CD4-positive, alpha-beta T cell treated with Interleukin-12 subunit alpha and Interleukin-12 subunit beta, for 1 hour (primary cell): ENCODE measurements around the gene BDP1.
"Not testable (repeated sequence)": the region's sequence is repeated elsewhere in the genome, so short reads cannot be mapped to it uniquely, and the experiment has no call there.

Experiments
- DNase-seq: peaks from one replicate; pipeline ENCODE4 v3.0.0-alpha.2; 2020

Gene BDP1

DNA sequence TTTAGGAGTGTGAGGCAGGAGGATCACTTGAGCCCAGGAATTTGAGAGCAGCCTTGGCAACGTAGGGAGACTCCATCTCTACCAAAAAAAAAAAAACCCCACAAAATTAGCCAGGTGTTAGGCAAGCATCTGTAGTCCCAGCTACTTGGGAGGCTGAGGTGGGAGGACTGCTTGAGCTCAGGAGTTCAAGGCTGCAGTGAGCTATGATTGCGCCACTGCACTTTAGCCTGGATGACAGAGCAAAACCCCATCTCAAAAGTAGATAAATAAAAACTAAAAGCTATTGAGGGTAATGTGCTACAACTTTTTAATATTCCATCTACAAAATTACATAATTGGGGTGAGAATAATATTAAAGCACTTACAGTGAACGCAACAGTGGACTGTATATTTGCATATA lies 5.9 kb downstream of the BDP1 start:
- no peak for DNase-seq

DNA sequence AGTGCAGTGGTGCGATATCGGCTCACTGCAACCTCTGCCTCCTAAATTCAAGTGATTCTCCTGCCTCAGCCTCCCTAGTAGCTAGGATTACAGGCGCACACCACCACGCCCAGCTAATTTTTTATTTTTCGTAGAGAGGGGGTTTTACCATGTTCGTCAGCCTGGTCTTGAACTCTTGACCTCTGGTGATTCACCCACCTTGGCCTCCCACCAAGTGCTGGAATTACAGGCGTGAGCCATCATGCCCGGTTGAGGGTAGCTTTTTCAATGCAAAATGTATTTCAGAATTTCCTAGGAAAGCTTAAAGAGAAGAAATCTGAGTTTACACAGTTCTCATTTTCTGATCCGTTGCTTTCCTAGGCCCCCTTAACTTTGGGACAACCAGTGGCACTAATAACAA lies 15.7 kb downstream of the BDP1 start:
- no peak for DNase-seq

DNA sequence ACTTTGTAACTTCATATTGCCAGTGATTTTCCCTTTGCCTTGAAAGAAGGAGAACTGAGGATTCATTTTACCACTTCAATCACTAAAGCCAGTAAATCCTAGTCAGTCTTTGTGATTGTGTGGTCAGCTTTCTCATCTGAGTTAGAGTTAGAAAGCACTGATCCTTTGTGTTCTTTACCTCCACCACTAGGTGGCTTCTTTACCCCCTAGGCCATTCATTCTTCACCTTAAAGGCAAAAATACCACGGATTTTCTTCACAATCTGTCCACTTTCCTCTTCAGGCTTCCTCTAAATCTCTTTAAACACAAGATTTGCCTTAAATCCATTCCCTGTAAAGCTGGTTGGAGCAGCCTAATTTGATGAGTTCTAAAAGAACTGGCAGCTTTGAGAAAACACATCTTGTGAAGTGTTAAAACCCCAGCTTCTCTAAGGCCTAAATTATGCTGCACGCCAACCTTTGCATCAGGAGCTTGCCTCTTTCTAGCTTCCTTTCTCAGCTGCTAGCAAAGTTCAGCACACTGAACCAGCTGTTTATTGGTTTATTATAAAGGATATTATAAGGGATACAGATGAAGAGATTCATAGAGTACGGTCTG lies 20.4 kb downstream of the BDP1 start:
- DNase-seq: peak; percentile 18

DNA sequence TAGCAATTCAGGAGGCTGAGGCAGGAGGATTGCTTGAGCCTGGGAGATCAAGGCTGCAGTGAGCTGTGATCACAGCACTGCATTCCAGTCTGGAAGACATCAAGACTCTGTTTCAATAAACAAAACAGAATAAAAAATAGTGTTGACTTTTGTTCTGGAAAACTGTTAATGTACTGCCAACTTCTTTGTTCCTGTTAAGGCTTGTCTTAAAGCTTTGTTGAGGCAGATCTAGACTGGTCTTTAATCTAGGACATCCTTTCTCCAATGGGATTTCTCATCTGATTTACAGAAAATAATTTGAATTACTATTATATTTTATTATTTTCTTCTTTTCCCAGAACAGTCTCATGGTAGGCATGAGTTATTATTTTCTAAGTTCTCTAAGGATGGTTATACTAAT lies 26.0 kb downstream of the BDP1 start:
- no peak for DNase-seq

DNA sequence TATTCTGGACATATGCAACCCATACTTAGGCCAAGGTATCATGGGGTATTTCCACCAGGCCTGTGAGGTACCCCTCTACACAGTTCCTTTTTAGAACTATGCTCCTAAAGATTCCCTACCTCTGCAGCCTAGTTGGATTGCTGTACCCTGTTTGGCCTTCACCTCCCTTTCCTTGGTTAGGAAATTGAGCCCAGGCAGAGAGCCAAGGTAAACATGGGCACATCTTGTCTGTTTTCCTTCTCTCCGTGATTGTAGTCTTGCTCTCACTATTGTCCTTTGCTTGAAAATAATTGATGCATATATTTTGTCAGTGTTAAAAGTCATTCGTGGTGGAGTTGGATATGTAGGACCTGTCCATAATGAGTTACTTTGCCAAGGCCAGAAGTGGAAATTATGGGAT lies 26.7 kb downstream of the BDP1 start:
- no peak for DNase-seq

DNA sequence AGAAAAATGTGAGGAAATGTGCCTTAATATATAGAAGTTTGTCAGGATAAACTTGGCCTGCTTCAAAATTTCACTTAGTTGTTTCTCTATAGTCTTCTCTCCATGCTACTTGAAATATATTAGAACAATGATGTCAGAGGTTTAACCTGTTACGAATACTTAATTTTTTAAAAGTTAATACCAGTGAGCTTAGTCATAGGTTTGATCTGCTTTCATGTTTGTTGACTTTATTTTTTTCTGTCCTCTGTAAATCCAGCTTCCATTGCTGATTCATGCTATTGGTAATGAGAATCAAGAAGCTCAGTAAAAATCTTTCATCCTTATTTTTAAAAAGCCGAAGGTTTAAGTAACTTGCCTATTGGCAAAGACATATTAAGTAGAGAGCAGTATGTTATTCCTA lies 27.9 kb downstream of the BDP1 start:
- DNase-seq: no peak

DNA sequence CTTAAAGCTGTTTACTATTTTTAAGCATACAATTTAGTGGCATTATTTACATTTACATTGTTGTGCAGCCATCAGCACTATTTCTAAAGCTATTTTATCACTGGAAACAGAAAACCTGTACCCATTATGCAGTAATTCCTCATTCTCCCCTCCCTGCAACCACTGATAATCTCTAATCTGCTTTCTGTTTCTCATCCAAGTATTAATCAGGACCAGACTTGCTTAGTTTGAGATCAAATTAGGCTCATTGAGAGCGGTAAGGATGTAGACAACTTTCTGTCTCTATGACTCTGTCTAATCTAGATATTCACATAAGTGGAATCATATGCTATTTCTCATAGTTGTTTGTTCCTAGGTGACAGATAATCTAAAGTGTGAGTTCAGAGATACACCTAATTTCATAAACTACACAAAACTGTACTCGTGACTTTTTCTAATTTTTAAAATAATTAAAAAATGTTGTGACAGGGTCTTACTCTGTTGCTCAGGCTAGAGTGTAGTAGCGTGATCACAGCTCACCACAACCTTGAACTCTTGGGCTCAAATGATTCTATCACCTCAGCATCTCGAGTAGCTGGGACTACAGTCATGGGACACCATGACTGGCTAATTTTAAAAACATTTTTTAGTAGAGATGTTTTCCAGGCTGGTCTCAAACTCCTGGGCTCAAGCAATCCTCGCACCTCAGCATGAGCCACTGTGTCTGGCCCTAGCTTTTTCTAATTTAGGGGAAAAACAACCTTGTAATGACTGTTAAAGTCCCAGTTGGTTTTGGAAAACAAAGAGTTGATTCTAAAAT lies 37.6 kb downstream of the BDP1 start:
- DNase-seq: no peak

DNA sequence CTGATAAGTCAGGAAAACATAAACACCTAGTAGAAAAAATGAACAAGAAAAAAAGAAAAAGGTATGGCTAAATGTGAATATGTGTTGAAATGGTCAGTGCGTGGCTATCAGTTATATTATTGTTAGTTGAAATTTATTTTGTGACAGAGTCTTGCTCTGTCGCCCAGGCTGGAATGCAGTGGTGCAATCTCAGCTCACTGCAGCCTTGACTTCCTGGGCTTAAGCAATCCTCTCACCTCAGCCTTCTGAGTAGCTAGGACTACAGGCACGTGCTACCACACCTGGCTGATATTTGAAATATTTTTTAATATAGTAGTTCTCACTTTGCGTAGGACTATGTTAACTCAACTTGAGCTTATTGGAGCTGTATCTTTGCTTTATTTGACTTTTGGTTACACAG lies 38.8 kb downstream of the BDP1 start:
- DNase-seq: not testable (repeated sequence)

DNA sequence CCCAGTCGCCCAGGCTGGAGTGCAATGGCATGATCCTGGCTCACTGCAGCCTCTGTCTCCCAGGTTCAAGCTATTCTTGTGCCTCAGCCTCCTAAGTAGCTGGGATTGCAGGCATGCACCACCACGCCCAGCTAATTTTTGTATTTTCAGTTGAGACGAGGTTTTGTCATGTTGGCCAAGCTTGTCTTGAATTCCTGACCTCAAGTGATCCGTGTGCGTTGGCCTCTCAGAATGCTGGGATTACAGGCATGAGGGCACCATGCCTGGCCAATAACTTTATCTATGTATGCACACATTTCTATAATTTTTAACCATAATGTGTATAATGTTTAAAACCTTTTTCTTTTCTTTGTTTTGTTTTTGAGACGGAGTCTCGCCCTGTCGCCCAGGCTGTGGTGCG lies 43.3 kb downstream of the BDP1 start:
- not testable (repeated sequence) for DNase-seq

DNA sequence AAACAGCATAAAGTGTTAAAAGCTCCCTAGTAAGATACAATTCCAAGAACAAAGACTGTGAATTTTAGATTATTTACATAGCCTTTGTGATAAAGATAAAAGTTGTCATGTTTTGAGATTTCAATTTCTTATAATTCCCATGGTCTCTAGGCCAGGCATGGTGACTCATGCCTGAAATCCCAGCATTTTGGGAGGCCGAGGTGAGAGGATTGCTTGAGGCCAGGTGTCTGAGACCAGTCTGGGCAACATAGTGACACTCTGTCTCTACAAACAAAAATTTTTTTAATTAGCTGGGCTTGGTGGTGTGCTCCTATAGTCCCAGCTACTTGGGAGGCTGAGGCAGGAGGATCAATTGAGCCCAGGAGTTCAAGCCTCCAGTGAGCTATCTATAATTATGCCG lies 48.1 kb downstream of the BDP1 start:
- DNase-seq: no peak

DNA sequence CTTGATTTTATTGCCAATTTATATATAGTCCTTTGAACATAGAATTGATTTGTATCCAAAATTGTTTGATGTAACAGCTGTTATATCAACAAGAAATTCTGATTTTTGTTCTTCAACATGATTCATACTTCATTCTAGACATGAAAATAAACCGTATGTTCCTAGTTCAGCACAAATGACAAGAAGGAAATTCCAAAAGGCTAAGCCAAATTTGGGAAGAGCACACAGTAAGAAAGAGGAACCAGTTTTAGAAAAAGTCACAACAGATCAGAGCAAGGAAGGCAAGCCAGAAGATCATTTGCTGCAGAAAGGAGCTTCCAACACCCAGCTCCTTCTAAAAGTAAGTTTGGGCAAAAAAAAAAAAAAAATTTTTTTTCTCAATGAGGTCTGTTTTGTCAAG lies 66.7 kb downstream of the BDP1 start:
- no peak for DNase-seq

DNA sequence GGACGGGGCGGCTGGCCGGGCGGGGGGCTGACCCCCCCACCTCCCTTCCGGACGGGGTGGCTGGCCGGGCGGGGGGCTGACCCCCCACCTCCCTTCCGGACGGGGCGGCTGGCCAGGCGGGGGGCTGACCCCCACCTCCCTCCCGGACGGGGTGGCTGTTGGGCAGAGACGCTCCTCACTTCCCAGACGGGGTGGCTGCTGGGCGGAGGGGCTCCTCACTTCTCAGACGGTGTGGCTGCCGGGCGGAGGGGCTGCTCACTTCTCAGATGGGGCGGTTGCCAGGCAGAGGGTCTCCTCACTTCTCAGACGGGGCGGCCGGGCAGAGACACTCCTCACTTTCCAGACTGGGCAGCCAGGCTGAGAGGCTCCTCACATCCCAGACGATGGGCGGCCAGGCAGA lies 70.2 kb downstream of the BDP1 start:
- not testable (repeated sequence) for DNase-seq

DNA sequence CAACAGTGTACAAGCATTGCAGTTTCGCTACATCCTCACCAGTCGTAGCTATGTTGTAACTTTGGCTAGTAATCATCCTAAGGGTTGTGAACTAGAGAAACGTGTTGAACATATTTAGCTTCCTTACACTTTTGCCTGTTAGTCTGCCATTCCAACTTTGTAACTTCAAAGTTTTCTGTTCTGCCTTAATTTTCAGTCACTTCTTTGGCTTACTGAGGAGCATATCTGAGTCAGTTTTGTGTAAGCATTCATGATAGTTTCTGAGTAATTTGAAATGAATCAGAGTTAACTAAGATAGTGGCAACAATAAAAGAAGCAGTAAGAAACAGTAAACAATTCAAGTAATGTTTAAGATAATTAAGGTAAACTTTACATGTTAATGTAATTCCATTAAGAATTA lies 72.8 kb downstream of the BDP1 start:
- DNase-seq: no peak

DNA sequence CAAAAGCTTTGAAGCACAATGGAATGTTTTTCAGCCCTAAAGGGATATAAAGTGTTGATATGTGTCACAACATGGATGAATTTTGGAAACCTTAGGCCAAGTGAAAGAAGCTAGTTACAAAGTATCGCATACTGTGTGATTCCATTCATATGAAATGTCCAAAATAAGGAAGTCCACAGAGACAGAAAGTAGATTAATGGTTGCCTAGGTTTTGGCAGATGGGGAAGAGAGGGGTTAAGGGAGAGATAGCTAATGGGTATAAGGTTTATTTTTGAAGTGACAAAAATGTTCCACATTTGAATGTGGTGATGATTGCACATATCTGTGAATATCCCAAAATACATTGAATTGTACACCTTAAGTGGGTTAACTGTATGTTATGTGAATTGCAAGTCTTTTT lies 74.2 kb downstream of the BDP1 start:
- no peak for DNase-seq

DNA sequence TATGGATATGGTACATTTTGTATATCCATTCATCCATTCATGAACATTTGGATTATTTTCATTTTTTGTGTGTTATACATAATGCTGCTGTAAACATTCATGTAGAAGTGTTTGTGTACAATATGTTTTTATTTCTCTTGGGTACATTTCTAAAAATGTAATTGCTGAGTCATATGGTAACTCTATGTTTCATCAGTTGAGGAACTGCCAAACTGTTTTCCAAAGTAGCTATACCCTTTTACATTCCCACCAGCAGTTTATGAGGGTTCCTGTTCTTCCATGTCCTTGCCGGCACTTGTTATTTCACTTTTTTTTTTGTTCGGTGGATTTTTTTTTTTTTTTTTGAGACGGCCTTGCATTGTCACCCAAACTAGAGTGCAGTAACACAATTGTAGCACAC lies 77.7 kb downstream of the BDP1 start:
- no peak for DNase-seq

DNA sequence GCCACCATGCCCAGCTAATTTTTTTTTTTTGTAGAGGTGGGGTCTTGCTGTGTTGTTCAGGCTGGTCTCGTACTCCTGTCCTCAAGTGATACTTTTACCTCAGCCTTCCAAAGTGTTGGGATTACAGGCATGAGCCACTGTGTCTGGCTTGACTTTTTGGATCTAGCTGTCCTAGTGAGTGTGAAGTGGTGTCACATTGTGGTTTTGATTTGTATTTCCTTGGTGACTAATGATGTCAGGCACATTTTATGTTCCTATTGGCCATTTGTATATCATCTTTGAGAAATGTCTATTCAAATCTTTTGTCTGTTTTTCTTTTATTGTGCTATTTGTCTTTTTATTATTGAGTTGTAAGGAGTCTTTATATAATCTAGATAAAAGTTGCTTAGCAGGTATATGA lies 78.2 kb downstream of the BDP1 start:
- peak; percentile 65 for DNase-seq

DNA sequence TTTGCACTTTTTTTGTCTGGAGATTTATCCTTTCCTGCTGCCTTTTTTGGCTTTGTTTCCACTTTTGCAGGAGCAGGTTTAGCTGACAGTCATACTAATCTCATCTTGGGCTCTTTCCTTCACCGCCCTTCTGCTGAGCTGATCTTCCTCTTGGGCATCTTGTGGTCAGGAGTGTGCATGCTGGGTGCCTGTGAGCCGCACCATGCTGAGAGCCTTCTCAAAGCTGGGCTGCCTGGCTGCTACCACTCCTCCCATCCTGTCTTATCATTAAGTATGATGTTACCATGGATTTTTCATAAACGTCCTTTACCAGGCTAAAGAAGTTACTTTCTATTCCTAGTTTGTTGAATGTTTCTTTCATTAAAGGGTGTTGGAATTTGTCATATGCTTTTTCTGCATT lies 82.2 kb downstream of the BDP1 start:
- DNase-seq: no peak

DNA sequence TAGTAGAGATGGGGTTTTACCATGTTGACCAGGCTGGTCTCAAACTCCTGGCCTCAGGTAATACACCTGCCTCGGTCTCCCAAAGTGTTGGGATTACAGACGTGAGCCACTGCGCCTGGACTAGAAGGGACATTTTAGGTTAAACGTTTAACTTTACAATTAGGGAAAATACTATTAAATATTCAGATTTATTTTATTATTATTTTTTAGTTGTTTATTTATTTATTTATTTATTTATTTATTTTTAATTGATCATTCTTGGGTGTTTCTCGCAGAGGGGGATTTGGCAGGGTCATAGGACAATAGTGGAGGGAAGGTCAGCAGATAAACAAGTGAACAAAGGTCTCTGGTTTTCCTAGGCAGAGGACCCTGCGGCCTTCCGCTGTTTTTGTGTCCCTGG lies 95.4 kb downstream of the BDP1 start:
- DNase-seq: not testable (repeated sequence)

DNA sequence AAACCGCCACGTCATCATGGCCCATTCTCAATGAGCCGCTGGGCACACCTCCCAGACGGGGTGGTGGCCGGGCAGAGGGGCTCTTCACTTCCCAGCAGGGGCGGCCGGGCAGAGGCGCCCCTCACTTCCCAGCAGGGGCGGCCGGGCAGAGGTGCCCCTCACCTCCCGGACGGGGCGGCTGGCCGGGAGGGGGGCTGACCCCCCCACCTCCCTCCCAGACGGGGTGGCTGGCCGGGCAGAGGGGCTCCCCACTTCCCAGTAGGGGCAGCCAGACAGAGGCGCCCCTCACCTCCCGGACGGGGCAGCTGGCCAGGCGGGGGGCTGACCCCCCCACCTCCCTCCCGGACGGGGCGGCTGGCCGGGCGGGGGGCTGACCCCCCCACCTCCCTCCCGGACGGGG lies 96.1 kb downstream of the BDP1 start:
- DNase-seq: not testable (repeated sequence)

DNA sequence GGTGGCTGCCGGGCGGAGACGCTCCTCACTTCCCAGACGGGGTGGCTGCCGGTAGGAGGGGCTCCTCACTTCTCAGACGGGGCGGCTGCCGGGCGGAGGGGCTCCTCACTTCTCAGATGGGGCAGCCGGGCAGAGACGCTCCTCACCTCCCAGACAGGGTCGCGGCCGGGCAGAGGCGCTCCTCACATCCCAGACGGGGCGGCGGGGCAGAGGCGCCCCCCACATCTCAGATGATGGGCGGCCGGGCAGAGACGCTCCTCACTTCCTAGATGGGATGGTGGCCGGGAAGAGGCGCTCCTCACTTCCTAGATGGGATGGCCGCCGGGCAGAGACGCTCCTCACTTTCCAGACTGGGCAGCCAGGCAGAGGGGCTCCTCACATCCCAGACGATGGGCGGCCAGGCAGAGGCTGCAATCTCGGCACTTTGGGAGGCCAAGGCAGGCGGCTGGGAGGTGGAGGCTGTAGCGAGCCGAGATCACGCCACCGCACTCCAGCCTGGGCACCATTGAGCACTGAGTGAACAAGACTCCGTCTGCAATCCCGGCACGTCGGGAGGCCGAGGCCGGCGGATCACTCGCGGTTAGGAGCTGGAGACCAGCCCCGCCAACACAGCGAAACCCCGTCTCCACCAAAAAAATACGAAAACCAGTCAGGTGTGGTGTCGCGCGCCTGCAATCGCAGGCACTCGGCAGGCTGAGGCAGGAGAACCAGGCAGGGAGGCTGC lies 96.7 kb downstream of the BDP1 start:
- not testable (repeated sequence) for DNase-seq

DNA sequence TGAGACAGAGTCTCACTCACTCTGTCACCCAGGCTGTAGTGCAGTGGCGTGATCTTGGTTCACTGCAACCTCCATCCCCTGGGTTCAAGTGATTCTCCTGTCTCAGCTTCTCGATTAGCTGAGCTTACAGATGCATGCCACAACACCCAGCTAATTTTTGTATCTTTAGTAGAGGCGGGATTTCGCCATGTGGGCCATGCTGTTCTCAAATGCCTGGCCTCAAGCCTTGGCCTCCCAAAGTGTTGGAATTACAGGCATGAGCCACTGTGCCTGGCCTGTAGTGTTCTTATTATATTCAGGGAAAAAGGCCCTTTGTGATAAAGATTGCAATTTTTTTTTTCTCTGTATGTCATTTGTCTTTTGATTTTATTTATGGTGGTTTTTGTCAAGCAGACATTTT lies 107.7 kb downstream of the BDP1 start:
- no peak for DNase-seq

DNA sequence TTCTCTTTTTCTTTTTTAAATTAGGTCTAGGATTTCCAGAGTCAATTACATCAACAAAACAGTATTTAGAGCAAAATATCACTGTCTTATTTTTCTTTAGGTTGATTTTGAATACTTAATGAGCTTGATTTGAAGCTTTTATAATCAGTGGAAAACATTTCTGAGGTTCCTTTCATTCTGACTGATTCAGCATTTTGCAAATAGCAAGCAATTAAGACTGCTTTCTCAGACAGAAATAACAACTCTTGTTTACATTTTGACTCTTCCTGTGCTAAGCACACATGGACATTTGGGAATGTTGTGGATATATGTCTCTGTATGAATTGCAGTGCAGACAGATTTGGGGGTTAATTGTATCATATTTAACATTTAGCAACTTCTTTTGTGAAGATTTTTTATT lies 109.4 kb downstream of the BDP1 start:
- no peak for DNase-seq

DNA sequence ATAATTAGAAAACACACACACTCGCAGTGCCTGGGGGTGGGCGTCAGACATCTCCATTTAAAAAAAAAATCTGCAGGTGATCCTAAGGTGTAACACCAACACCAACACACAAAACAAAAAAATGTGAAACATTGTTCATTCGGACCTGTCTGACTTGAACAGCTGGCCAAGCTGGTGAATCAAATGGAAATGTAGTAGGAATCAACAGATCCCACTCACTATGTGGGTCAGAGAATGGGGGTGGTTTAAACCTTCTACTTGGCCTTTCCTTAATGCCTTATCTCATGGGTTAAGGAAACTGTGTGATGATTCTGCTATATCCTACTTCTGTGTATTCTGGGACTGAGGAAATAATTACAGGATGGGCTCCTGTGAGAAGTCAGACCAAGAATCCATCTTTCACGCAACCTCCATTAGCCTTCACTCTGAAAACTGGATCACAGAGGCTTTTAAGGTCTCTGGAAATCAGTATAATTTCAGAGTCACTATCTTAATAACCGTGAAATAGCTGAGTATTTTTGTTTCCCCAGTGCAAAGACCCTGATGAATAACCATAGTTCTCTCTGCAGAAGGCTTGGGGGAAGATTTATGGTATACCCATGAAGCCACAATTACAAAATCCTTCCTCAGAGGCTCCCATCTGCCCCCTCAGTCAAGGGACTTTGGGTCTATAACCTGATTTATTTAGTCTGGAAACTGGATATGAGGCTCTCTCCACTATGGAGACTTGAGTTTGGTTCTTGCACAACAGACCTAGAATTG lies 114.5 kb downstream of the BDP1 start:
- no peak for DNase-seq
